Transverse colon (tissue), 4 donors: ENCODE results near the gene ARPC1A. TPM values are rescaled to one million over a fixed set of nuclear protein-coding genes. Genes with fewer than 3 reads are reported as not detected.

ENCODE experiments used
- DNase-seq: peaks from one replicate; pipeline ENCODE4 v3.0.0-alpha.2; 2019
- H3K27ac ChIP-seq, 4 donors: fragments of 200-600 bp; sonication (generic); 2 replicates each; pipeline ENCODE4 v1.5.1; 2016 to 2018; ENCODE audit warnings: inconsistent platforms in 4 of 4
- H3K27me3 ChIP-seq: fragments of 200-600 bp; sonication (generic); 2 replicates; pipeline ENCODE4 v1.5.1; 2017; ENCODE audit warnings: inconsistent platforms
- H3K36me3 ChIP-seq, 4 donors: fragments of 200-600 bp; sonication (generic); 2 replicates each; pipeline ENCODE4 v1.5.1; 2017 to 2019; ENCODE audit warnings: inconsistent platforms in 4 of 4
- H3K4me1 ChIP-seq, 4 donors: fragments of 200-600 bp; sonication (generic); 2 replicates each; pipeline ENCODE4 v1.5.1; 2017 to 2020; ENCODE audit warnings: inconsistent platforms in 4 of 4
- H3K4me3 ChIP-seq, 4 donors: fragments of 200-600 bp; sonication (generic); 1 replicate in 1 of 4; 2 replicates in 3 of 4; pipeline versions ENCODE4 v1.5.1 to v1.6.1; 2017 to 2019; ENCODE audit warnings: inconsistent platforms in 4 of 4
- H3K9me3 ChIP-seq, 2 donors: fragments of 200-600 bp; sonication (generic); 2 replicates each; pipeline ENCODE4 v1.5.1; 2017 to 2019; ENCODE audit warnings: inconsistent platforms in 2 of 2
- CTCF ChIP-seq, 5 experiments: fragments of 200-600 bp in 3 of 5; fragments of 450-650 bp in 2 of 5; sonication (generic) in 3 of 5; IDR thresholded peaks; 1 replicate in 2 of 5; 2 replicates in 3 of 5; pipeline ENCODE4 v1.5.1; 2016 to 2017; ENCODE audit warnings: antibody characterized with exemption in 5 of 5, inconsistent platforms in 3 of 5, mild to moderate bottlenecking in 2 of 5, moderate library complexity in 1 of 5
- EP300 ChIP-seq: sonication (generic); formaldehyde crosslinking; IDR thresholded peaks from one replicate; pipeline ENCODE4 v1.6.1; 2017; ENCODE audit warnings: antibody characterized with exemption, low read depth
- POLR2A ChIP-seq: fragments of 450-650 bp; IDR thresholded peaks from one replicate; pipeline ENCODE4 v1.6.1; 2016; ENCODE audit warnings: antibody characterized with exemption, mild to moderate bottlenecking, moderate library complexity
- POLR2AphosphoS5 ChIP-seq, 3 donors: sonication (generic); formaldehyde crosslinking; IDR thresholded peaks; one replicate each; pipeline ENCODE4 v1.6.1; 2016; ENCODE audit warnings: antibody characterized with exemption in 3 of 3
- WGBS, 2 donors: methylation state at CpG; one replicate each; pipeline ENCODE4 v1.1.5; 2018; ENCODE audit warnings: low coverage in 1 of 2; 5-methylcytosine and 5-hydroxymethylcytosine counted together
- in situ Hi-C, 4 donors: fragments of 200-750 bp; cut with MboI; loops; one replicate each; pipeline versions ENCODE4 v1.15.0 to v1.15.1; 2017; ENCODE audit warnings: low sequenced_read_pairs in 3 of 4, low pct_ligation_motif_present in 1 of 4, low pct_unique_long_range_greater_than_20kb in 1 of 4
- intact Hi-C: fragments of 100-400 bp; cut with DNase I; formaldehyde crosslinking; loops from one replicate; pipeline ENCODE4 v1.15.1; 2023; ENCODE audit warnings: low total_unique reads
- total RNA-seq, 4 donors: library from RNA; depleted of rRNA; stranded (reverse); fragments of >200 nt; gene quantifications; one replicate each; pipeline ENCODE4 v1.1.0, GENCODE V29; 2016

Gene ARPC1A
- total RNA-seq, 4 donors from 2014 or later = 104 to 186 (median 147) TPM

- in situ Hi-C loops = no loop called here
- Histone ChIP-seq H3K36me3 (no peaks in the 10 kb centered on the region), H3K9me3 (no peaks in the 10 kb centered on the region), H3K27ac (peak overlapping the region; percentile 93 to 96 (median 95)), H3K4me1 (peaks cover 0 to 33% (median 26%) of the 10 kb centered on the region in 4 donors), H3K27me3 (no peaks in the 10 kb centered on the region), H3K4me3 (peak overlapping the region in 3 of 4 donors; percentile 79 to 98 (median 88))
- intact Hi-C loops = no loop called here
- TF ChIP-seq POLR2A (no peak), EP300 (no peak), POLR2AphosphoS5 (IDR thresholded peaks at IDR 0.05) (no peak), CTCF (IDR thresholded peaks at IDR 0.05) (no peak)
- WGBS, 2 donors = 79% methylated on average over 41 of the region's 41 CpGs; no CpG with 5 or more reads in 1 of the 2 donors
- no peak for DNase-seq
These were observed 47.7 kb downstream of the ARPC1A start for GRCh38 chr7:99373091-99374066.

- in situ Hi-C loops = no loop called here
- intact Hi-C loops = no loop called here
- Histone ChIP-seq H3K27ac (peak within 1 kb of the TSS; percentile 93 to 96 (median 95)), H3K36me3 (no peaks in the 10 kb centered on the region), H3K4me3 (peak within 1 kb of the TSS; percentile 61 to 98 (median 84)), H3K9me3 (no peaks in the 10 kb centered on the region), H3K4me1 (peaks cover 0 to 39% (median 31%) of the 10 kb centered on the region in 4 donors), H3K27me3 (no peaks in the 10 kb centered on the region)
- DNase-seq = peak; percentile 88
- 0 to 2% methylated on average over 7 to 31 of the region's 95 CpGs for WGBS, 2 donors
- TF ChIP-seq POLR2AphosphoS5 (IDR thresholded peaks at IDR 0.05) = peak; percentile 69 to 93 (median 92)
- TF ChIP-seq POLR2A = peak; percentile 78
- no peak for TF ChIP-seq EP300
- no peak for TF ChIP-seq CTCF (IDR thresholded peaks at IDR 0.05)
These were observed 48.7 kb downstream of the ARPC1A start, which contains the start of gene ARPC1B for GRCh38 chr7:99374111-99375064. ARPC1B (plus strand) TSS chr7:99374730; CDS start chr7:99385715, 10,985 bp downstream.

- Histone ChIP-seq H3K4me1 (peaks cover 6 to 48% (median 38%) of the 10 kb centered on the region in 4 donors), H3K4me3 (peak overlapping the region; percentile 61 to 98 (median 84)), H3K27me3 (no peaks in the 10 kb centered on the region), H3K36me3 (no peaks in the 10 kb centered on the region), H3K27ac (peak overlapping the region; percentile 93 to 96 (median 95)), H3K9me3 (no peaks in the 10 kb centered on the region)
- in situ Hi-C loops = no loop called here
- DNase-seq = peak; percentile 88
- TF ChIP-seq EP300 = peak; percentile 50
- TF ChIP-seq POLR2AphosphoS5 (IDR thresholded peaks at IDR 0.05) = peak; percentile 74 to 92 (median 89)
- peak; percentile 62 for TF ChIP-seq POLR2A
- no peak for TF ChIP-seq CTCF (IDR thresholded peaks at IDR 0.05)
- WGBS, 2 donors = 7% methylated on average over 25 of the region's 58 CpGs; no CpG with 5 or more reads in 1 of the 2 donors
- intact Hi-C loops = no loop called here
These were observed 49.5 kb downstream of the ARPC1A start for GRCh38 chr7:99375070-99375807.
